ENCODE measurements around the gene FBXW7. TPM values are rescaled to one million over a fixed set of nuclear protein-coding genes. Genes with fewer than 3 reads are reported as not detected.

Gene FBXW7
- total and polyA plus RNA-seq, 2 donors (not counting 1 experiment from before 2014, with no cell fraction given) = 23.0 to 125 TPM

DNA sequence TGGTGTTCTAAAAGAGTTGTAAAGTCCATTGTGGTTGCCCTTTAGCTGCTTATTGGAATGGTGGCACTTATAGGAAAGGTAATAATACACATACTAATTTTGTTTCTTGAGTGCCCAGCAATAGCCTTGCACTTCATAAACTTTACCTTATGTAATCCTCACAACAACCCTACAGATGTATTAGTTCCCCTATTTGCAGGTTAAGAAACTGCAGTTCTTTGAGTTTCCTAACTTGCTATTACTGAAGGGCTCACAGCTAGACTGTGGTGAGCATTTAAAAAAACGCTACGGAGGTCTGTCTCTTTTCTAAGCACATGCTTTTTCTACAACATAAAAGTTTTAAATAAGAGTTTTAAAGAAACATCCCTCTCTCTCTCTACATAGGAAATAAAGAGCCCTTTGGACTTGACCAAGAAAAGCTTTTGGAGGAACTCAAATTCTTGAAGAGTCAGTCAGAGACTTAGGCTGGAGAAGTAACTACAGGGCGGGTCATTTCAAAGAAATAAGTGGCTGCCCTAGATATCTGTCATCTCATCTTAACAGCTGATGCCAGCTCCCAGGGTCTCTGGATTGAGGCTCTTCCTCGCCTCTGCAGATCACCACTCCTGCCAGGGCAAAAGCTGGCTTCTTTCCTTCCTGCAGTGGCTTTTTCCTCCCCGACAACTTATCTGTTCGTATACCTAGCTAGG lies 42.0 kb upstream of the FBXW7 start:
- no peak overlapping the region for H2AFZ ChIP-seq (ENCODE audit: insufficient read depth, low read depth, low read length, poor library complexity, severe bottlenecking)
- intact Hi-C loops (cut with micrococcal nuclease) = no loop called here
- no peak overlapping the region for H3K9ac ChIP-seq (ENCODE audit: low read length)
- Mint-ChIP-seq H3K4me3 (no peak overlapping the region), H3K4me1 (no peaks in the 10 kb centered on the region), H3K27me3 (no peaks in the 10 kb centered on the region), H3K9me3 (ENCODE audit: insufficient read depth) (no peaks in the 10 kb centered on the region), H3K27ac (no peak overlapping the region)
- DNase-seq (no peak), ATAC-seq (ENCODE audit: low read depth) (peak; percentile 41)
- no peaks in the 10 kb centered on the region for H3K36me3 ChIP-seq (replicated peaks in 1 of 2; ENCODE audit: control extremely low read depth in 1 of 2, control insufficient read depth in 1 of 2, extremely low read depth in 1 of 2, insufficient read depth in 2 of 2, low read length in 1 of 2)
- H3K4me3 ChIP-seq (ENCODE audit: control extremely low read depth in 1 of 5, extremely low read depth in 1 of 5, insufficient read depth in 1 of 5, low read depth in 2 of 5, low read length in 4 of 5) = no peak overlapping the region
- H3K27ac ChIP-seq (ENCODE audit: low read length in 2 of 2) = no peak overlapping the region
- H3K4me2 ChIP-seq (replicated peaks; ENCODE audit: low read depth, low read length, poor library complexity, severe bottlenecking) = no peak overlapping the region
- CTCF ChIA-PET = interaction anchor here (0.6 to 2.1 kb wide), 5 partner anchors 11 to 1711 kb away, joined by 3 to 7 read pairs (median 3); no protein-coding TSS in a partner anchor
- no peaks in the 10 kb centered on the region for H3K27me3 ChIP-seq (replicated peaks in 1 of 4; ENCODE audit: control extremely low read depth in 1 of 4, control insufficient read depth in 3 of 4, insufficient read depth in 4 of 4, low read length in 3 of 4)
- H3K9me3 ChIP-seq (ENCODE audit: control extremely low read depth in 1 of 3, control insufficient read depth in 2 of 3, insufficient read depth in 1 of 3, low read length in 2 of 3) = no peaks in the 10 kb centered on the region
- TF ChIP-seq EZH2 (IDR thresholded peaks at IDR 0.05; ENCODE audit: borderline replicate concordance, insufficient read depth, low read depth, low read length, poor library complexity, severe bottlenecking) = no peak
- TF ChIP-seq, protein P1, sequence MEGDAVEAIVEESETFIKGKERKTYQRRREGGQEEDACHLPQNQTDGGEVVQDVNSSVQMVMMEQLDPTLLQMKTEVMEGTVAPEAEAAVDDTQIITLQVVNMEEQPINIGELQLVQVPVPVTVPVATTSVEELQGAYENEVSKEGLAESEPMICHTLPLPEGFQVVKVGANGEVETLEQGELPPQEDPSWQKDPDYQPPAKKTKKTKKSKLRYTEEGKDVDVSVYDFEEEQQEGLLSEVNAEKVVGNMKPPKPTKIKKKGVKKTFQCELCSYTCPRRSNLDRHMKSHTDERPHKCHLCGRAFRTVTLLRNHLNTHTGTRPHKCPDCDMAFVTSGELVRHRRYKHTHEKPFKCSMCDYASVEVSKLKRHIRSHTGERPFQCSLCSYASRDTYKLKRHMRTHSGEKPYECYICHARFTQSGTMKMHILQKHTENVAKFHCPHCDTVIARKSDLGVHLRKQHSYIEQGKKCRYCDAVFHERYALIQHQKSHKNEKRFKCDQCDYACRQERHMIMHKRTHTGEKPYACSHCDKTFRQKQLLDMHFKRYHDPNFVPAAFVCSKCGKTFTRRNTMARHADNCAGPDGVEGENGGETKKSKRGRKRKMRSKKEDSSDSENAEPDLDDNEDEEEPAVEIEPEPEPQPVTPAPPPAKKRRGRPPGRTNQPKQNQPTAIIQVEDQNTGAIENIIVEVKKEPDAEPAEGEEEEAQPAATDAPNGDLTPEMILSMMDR (IDR thresholded peaks at IDR 0.05) = no peak
- 95% methylated on average over 4 of the region's 6 CpGs for WGBS (ENCODE audit: insufficient coverage)
- POLR2A ChIA-PET = no interaction called here
- H4K20me1 ChIP-seq (ENCODE audit: control insufficient read depth, insufficient read depth, low read length, poor library complexity, severe bottlenecking) = no peaks in the 10 kb centered on the region
- H3K79me2 ChIP-seq (ENCODE audit: control insufficient read depth, insufficient read depth, low read length) = no peaks in the 10 kb centered on the region
- H3K4me1 ChIP-seq (ENCODE audit: control insufficient read depth in 2 of 2, insufficient read depth in 2 of 2, low read length in 2 of 2) = no peaks in the 10 kb centered on the region

DNA sequence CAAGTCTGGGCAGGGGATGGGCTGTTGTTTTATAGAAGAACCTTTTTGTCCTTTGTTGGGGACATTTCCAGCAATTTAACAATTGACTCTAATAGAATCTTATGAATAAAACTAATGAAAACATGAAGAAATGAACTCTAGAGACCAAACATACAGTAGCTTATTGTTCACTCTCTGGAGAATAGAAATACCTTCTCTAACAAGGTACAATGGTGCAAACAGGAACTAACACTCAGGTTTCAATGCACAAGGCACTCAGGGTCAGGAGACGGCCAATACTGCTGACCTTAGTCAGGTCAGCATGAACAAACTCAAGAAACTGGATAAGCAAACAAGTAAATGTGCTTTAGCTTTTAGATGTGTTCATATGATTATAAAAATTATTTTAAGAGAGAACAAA lies 39.6 kb upstream of the FBXW7 start:
- intact Hi-C loops (cut with micrococcal nuclease) = no loop called here
- Histone ChIP-seq H3K4me2 (replicated peaks; ENCODE audit: low read depth, low read length, poor library complexity, severe bottlenecking) (no peak overlapping the region), H3K4me3 (ENCODE audit: control extremely low read depth in 1 of 5, extremely low read depth in 1 of 5, insufficient read depth in 1 of 5, low read depth in 2 of 5, low read length in 4 of 5) (no peak overlapping the region), H4K20me1 (ENCODE audit: control insufficient read depth, insufficient read depth, low read length, poor library complexity, severe bottlenecking) (no peaks in the 10 kb centered on the region), H3K27ac (ENCODE audit: low read length in 2 of 2) (no peak overlapping the region), H3K27me3 (replicated peaks in 1 of 4; ENCODE audit: control extremely low read depth in 1 of 4, control insufficient read depth in 3 of 4, insufficient read depth in 4 of 4, low read length in 3 of 4) (no peaks in the 10 kb centered on the region), H3K36me3 (replicated peaks in 1 of 2; ENCODE audit: control extremely low read depth in 1 of 2, control insufficient read depth in 1 of 2, extremely low read depth in 1 of 2, insufficient read depth in 2 of 2, low read length in 1 of 2) (no peaks in the 10 kb centered on the region), H3K4me1 (ENCODE audit: control insufficient read depth in 2 of 2, insufficient read depth in 2 of 2, low read length in 2 of 2) (no peaks in the 10 kb centered on the region), H2AFZ (ENCODE audit: insufficient read depth, low read depth, low read length, poor library complexity, severe bottlenecking) (no peak overlapping the region), H3K9ac (ENCODE audit: low read length) (no peak overlapping the region), H3K79me2 (ENCODE audit: control insufficient read depth, insufficient read depth, low read length) (no peaks in the 10 kb centered on the region), H3K9me3 (ENCODE audit: control extremely low read depth in 1 of 3, control insufficient read depth in 2 of 3, insufficient read depth in 1 of 3, low read length in 2 of 3) (no peaks in the 10 kb centered on the region)
- WGBS (ENCODE audit: insufficient coverage) = no CpG with 5 or more reads among the region's 1 CpG
- Mint-ChIP-seq H3K9me3 (ENCODE audit: insufficient read depth) (no peaks in the 10 kb centered on the region), H3K27ac (no peak overlapping the region), H3K27me3 (no peaks in the 10 kb centered on the region), H3K4me1 (no peaks in the 10 kb centered on the region), H3K4me3 (no peak overlapping the region)
- no peak for TF ChIP-seq EZH2 (IDR thresholded peaks at IDR 0.05; ENCODE audit: borderline replicate concordance, insufficient read depth, low read depth, low read length, poor library complexity, severe bottlenecking)
- TF ChIP-seq, protein P1 (IDR thresholded peaks at IDR 0.05) = no peak
- ATAC-seq (ENCODE audit: low read depth) = no peak
- ChIA-PET CTCF (interaction anchor here (0.7 kb wide), 1 partner anchor 76 kb away, joined by 3 read pairs; no protein-coding TSS in a partner anchor), POLR2A (interaction anchor here (0.7 kb wide), 1 partner anchor 129 kb away, joined by 4 read pairs; no protein-coding TSS in a partner anchor)
- DNase-seq = no peak
